Measurements from ENCODE around the gene TMEFF2. TPM values are rescaled to one million over a fixed set of nuclear protein-coding genes. Genes with fewer than 3 reads are reported as not detected.

The TMEFF2 gene
- total RNA-seq, 1 donor from 2014 or later, result not detected

- no peaks in the 10 kb centered on the region for H3K36me3 Mint-ChIP-seq (ENCODE audit: low read depth)
- H3K27me3 Mint-ChIP-seq, result peaks cover 5% of the 10 kb centered on the region
- intact Hi-C loops (cut with micrococcal nuclease), result no loop called here
- no peak overlapping the region for H3K4me3 Mint-ChIP-seq
- no peak for DNase-seq
- H3K27ac Mint-ChIP-seq, result no peak overlapping the region
- H3K9me3 Mint-ChIP-seq, result no peaks in the 10 kb centered on the region
- H3K4me1 Mint-ChIP-seq, result no peaks in the 10 kb centered on the region
Observed at GRCh38 chr2:191994749-191995148, 200.0 kb downstream of the TMEFF2 start.

GRCh38 chr2:191991442-191991841 is 203.3 kb downstream of the TMEFF2 start:
- Mint-ChIP-seq H3K4me1 (no peaks in the 10 kb centered on the region), H3K4me3 (no peak overlapping the region), H3K36me3 (ENCODE audit: low read depth) (no peaks in the 10 kb centered on the region), H3K9me3 (no peaks in the 10 kb centered on the region), H3K27ac (no peak overlapping the region), H3K27me3 (peaks cover 3% of the 10 kb centered on the region)
- intact Hi-C loops (cut with micrococcal nuclease), result no loop called here
- no peak for DNase-seq

DNA sequence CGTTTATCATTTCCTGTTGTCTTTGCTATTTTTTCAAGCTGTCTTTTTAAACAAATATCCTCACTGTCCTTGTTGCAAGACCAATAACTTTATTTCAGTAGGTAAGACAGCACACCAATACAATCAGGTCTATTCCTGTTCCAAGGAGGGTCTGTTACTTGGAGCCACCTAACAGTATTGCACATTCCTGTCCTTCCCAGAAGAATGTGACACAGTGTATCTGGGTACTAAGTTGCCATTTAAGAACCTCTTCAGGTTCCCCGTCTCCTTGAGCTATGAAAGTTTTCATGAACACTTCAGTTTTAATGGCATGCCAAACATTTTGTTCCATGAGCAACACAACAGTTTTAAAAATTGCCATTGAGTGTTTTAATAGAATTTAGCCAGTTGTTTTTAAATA is 209.0 kb downstream of the TMEFF2 start:
- H3K4me1 Mint-ChIP-seq, result no peaks in the 10 kb centered on the region
- H3K4me3 Mint-ChIP-seq, result no peak overlapping the region
- peaks cover 2% of the 10 kb centered on the region for H3K27me3 Mint-ChIP-seq
- intact Hi-C loops (cut with micrococcal nuclease), result no loop called here
- DNase-seq, result no peak
- H3K36me3 Mint-ChIP-seq (ENCODE audit: low read depth), result no peaks in the 10 kb centered on the region
- no peak overlapping the region for H3K27ac Mint-ChIP-seq
- H3K9me3 Mint-ChIP-seq, result no peaks in the 10 kb centered on the region

- peaks cover 1% of the 10 kb centered on the region for H3K27me3 Mint-ChIP-seq
- no peaks in the 10 kb centered on the region for H3K4me1 Mint-ChIP-seq
- H3K4me3 Mint-ChIP-seq, result no peak overlapping the region
- no peaks in the 10 kb centered on the region for H3K36me3 Mint-ChIP-seq (ENCODE audit: low read depth)
- DNase-seq, result no peak
- H3K9me3 Mint-ChIP-seq, result no peaks in the 10 kb centered on the region
- H3K27ac Mint-ChIP-seq, result no peak overlapping the region
- intact Hi-C loops (cut with micrococcal nuclease), result no loop called here
Observed at GRCh38 chr2:191983591-191983990, 211.1 kb downstream of the TMEFF2 start.

- H3K27me3 Mint-ChIP-seq, result peaks cover 1% of the 10 kb centered on the region
- intact Hi-C loops (cut with micrococcal nuclease), result no loop called here
- DNase-seq, result no peak
- H3K9me3 Mint-ChIP-seq, result no peaks in the 10 kb centered on the region
- no peak overlapping the region for H3K4me3 Mint-ChIP-seq
- no peak overlapping the region for H3K27ac Mint-ChIP-seq
- H3K4me1 Mint-ChIP-seq, result no peaks in the 10 kb centered on the region
- H3K36me3 Mint-ChIP-seq (ENCODE audit: low read depth), result no peaks in the 10 kb centered on the region
Observed at GRCh38 chr2:191983186-191983585, 211.5 kb downstream of the TMEFF2 start.

DNA sequence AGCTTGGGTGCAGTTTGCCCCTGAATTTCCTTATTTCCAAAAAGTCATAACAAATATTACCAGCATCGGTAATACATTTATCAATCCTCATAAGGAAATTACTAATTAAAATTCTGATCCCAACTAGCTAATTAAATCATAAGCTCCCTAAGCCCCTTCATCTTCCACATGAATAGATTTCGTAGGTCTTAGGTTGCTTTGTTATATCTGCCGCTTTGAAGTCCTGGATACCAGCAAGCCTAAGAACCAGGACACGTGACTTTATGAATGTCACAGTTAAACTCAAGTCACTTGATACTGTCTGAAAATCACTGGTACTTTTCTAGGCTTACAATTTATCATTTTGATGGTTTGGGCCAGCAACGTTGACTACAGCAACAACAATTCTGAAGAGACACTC is 213.0 kb downstream of the TMEFF2 start:
- Mint-ChIP-seq H3K4me3 (no peak overlapping the region), H3K9me3 (no peaks in the 10 kb centered on the region)
- intact Hi-C loops (cut with micrococcal nuclease), result no loop called here

GRCh38 chr2:191980483-191980882 is 214.2 kb downstream of the TMEFF2 start:
- Mint-ChIP-seq H3K27me3 (peaks cover 1% of the 10 kb centered on the region), H3K4me1 (no peaks in the 10 kb centered on the region), H3K4me3 (no peak overlapping the region), H3K9me3 (no peaks in the 10 kb centered on the region), H3K27ac (no peak overlapping the region), H3K36me3 (ENCODE audit: low read depth) (no peaks in the 10 kb centered on the region)
- intact Hi-C loops (cut with micrococcal nuclease), result no loop called here
- DNase-seq, result no peak

More for the DNA sequence above, 213.0 kb downstream of the TMEFF2 start:
- DNase-seq, result no peak
- no peak overlapping the region for H3K27ac Mint-ChIP-seq
- peaks cover 1% of the 10 kb centered on the region for H3K27me3 Mint-ChIP-seq
- no peaks in the 10 kb centered on the region for H3K4me1 Mint-ChIP-seq
- no peaks in the 10 kb centered on the region for H3K36me3 Mint-ChIP-seq (ENCODE audit: low read depth)

- Mint-ChIP-seq H3K4me3 (no peak overlapping the region), H3K27ac (no peak overlapping the region), H3K27me3 (peaks cover 4% of the 10 kb centered on the region), H3K4me1 (no peaks in the 10 kb centered on the region), H3K9me3 (no peaks in the 10 kb centered on the region), H3K36me3 (ENCODE audit: low read depth) (no peaks in the 10 kb centered on the region)
- no peak for DNase-seq
- intact Hi-C loops (cut with micrococcal nuclease), result no loop called here
Observed at GRCh38 chr2:191979221-191979730, 215.5 kb downstream of the TMEFF2 start.

- no peak for DNase-seq
- H3K27ac Mint-ChIP-seq, result no peak overlapping the region
- H3K4me1 Mint-ChIP-seq, result no peaks in the 10 kb centered on the region
- H3K27me3 Mint-ChIP-seq, result peaks cover 4% of the 10 kb centered on the region
- no peaks in the 10 kb centered on the region for H3K9me3 Mint-ChIP-seq
- H3K36me3 Mint-ChIP-seq (ENCODE audit: low read depth), result no peaks in the 10 kb centered on the region
- no peak overlapping the region for H3K4me3 Mint-ChIP-seq
- intact Hi-C loops (cut with micrococcal nuclease), result no loop called here
Observed at GRCh38 chr2:191977754-191978153, 217.0 kb downstream of the TMEFF2 start.

DNA sequence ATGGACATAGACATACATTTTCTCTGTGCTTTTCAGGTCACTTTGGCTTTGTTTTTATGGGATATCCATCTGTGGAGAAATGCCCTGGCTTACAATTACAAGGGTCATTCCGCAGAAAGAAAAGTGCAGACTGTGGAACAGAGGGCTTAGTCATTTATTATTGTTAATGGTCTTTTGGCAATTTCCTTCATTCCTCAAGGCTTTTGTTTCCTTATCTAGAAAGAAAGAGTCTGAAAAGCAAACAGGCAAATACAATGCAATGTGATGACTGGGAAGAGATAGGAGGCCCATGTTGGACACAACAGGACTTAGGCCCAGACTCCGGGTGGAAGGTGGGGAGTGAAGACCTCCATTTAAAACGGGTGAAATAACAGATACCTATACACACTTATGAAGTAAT is 218.3 kb downstream of the TMEFF2 start:
- Mint-ChIP-seq H3K36me3 (ENCODE audit: low read depth) (no peaks in the 10 kb centered on the region), H3K27ac (no peak overlapping the region), H3K4me3 (no peak overlapping the region), H3K27me3 (peaks cover 4% of the 10 kb centered on the region), H3K9me3 (no peaks in the 10 kb centered on the region), H3K4me1 (no peaks in the 10 kb centered on the region)
- intact Hi-C loops (cut with micrococcal nuclease), result no loop called here
- DNase-seq, result no peak

GRCh38 chr2:191974676-191975075 is 220.1 kb downstream of the TMEFF2 start:
- no peaks in the 10 kb centered on the region for H3K4me1 Mint-ChIP-seq
- H3K36me3 Mint-ChIP-seq (ENCODE audit: low read depth), result no peaks in the 10 kb centered on the region
- H3K27me3 Mint-ChIP-seq, result peaks cover 2% of the 10 kb centered on the region
- no peak overlapping the region for H3K27ac Mint-ChIP-seq
- DNase-seq, result no peak
- H3K4me3 Mint-ChIP-seq, result no peak overlapping the region
- no peaks in the 10 kb centered on the region for H3K9me3 Mint-ChIP-seq
- intact Hi-C loops (cut with micrococcal nuclease), result no loop called here

DNA sequence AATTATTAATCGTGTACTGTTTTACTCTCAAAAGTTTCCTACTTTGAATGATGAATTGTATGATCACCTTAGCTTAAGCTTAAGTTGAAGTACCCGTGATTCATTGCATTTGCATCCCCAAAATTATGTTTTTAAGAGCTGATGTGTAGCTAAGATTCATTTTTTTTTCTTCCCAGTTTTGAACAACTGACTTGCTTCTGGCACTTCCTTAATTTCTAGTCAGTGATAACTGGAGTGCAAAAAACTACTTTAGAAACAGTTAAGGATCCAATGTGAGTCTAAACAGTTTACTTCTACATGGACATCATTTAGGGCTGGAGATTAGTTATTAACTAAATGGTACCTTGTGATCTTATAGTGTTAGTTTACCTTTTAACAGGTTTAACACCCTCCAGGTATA is 223.9 kb downstream of the TMEFF2 start:
- DNase-seq, result no peak
- no peaks in the 10 kb centered on the region for H3K36me3 Mint-ChIP-seq (ENCODE audit: low read depth)
- no peaks in the 10 kb centered on the region for H3K4me1 Mint-ChIP-seq
- H3K4me3 Mint-ChIP-seq, result no peak overlapping the region
- intact Hi-C loops (cut with micrococcal nuclease), result no loop called here
- no peak overlapping the region for H3K27ac Mint-ChIP-seq
- H3K27me3 Mint-ChIP-seq, result peaks cover 6% of the 10 kb centered on the region
- no peaks in the 10 kb centered on the region for H3K9me3 Mint-ChIP-seq

DNA sequence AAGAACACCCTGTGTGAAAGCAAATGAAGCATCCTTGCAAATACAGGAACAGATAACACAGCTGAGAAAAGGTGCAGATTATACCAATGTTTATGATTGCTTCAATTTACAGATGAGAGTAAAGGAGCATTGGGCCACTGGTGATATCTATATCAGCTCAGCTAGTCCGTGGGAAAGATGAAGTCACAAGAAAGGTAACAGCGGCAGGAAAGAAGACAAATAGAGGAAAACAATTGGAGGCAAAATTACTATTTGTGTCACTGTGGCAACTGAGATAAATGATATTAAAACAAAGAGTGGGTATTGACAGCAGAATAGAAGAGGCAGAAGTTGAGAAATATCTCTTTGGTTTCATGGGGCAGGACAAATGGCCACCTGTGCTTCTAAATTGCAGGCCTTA is 226.6 kb downstream of the TMEFF2 start:
- intact Hi-C loops (cut with micrococcal nuclease), result no loop called here
- Mint-ChIP-seq H3K36me3 (ENCODE audit: low read depth) (no peaks in the 10 kb centered on the region), H3K4me1 (no peaks in the 10 kb centered on the region), H3K27ac (no peak overlapping the region), H3K4me3 (no peak overlapping the region), H3K27me3 (peaks cover 6% of the 10 kb centered on the region), H3K9me3 (no peaks in the 10 kb centered on the region)
- no peak for DNase-seq

GRCh38 chr2:191965733-191966132 is 229.0 kb downstream of the TMEFF2 start:
- intact Hi-C loops (cut with micrococcal nuclease), result no loop called here
- DNase-seq, result no peak
- no peaks in the 10 kb centered on the region for H3K9me3 Mint-ChIP-seq
- no peak overlapping the region for H3K4me3 Mint-ChIP-seq
- H3K27me3 Mint-ChIP-seq, result peaks cover 6% of the 10 kb centered on the region
- no peak overlapping the region for H3K27ac Mint-ChIP-seq
- H3K36me3 Mint-ChIP-seq (ENCODE audit: low read depth), result no peaks in the 10 kb centered on the region
- H3K4me1 Mint-ChIP-seq, result no peaks in the 10 kb centered on the region

- intact Hi-C loops (cut with micrococcal nuclease), result no loop called here
- no peak for DNase-seq
- H3K4me1 Mint-ChIP-seq, result no peaks in the 10 kb centered on the region
- no peaks in the 10 kb centered on the region for H3K36me3 Mint-ChIP-seq (ENCODE audit: low read depth)
- no peaks in the 10 kb centered on the region for H3K9me3 Mint-ChIP-seq
- no peak overlapping the region for H3K27ac Mint-ChIP-seq
- peaks cover 11% of the 10 kb centered on the region for H3K27me3 Mint-ChIP-seq
- no peak overlapping the region for H3K4me3 Mint-ChIP-seq
Observed at GRCh38 chr2:191961556-191961955, 233.2 kb downstream of the TMEFF2 start.
